Measurements from ENCODE around the gene ELAVL1.

Gene ELAVL1

DNA sequence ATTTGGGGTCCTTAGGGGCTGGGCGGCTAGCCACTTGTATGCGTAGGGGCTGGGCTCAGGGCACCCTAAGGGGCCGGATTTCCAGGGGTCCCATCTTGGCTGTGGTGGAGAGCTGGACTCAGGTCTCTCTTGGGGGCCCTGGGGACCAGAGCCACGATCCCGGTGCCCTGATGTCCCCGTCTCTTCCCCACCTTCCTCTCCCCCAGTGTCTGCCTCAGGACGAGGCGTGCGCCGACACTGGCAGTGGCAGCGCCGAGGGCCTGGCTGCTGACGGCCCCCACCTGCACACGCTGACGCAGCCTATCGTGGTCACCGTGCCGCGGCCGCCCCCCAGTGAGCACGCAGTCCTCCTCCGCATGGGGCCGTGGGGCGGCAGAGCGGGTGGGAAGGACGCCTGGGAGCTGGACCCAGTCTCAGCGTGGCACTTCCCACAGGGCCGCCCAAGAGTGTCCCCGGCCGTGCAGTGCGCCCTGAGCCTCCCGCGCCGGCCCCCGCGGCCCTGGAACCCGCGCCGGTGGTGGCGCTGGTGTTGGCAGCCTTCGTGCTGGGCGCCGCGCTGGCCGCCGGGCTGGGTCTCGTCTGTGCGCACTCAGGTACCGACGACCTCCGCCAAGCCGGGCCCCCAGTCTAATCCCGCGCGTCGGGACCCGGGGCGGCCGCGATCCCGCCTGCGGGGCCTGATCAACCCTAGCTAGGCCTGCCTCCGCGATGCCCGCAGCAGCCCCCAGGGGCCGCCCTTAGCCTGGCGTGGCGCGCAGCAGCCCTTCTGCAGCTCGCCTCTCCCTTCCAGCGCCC is 88.0 kb downstream of the ELAVL1 start:
- Mint-ChIP-seq H3K4me1 (ENCODE audit: low read depth) (peaks cover 37% of the 10 kb centered on the region), H3K27ac (no peak overlapping the region), H3K4me3 (peak overlapping the region; percentile 71), H3K36me3 (ENCODE audit: low read depth) (peaks cover 17% of the 10 kb centered on the region), H3K27me3 (peaks cover 49% of the 10 kb centered on the region), H3K9me3 (no peaks in the 10 kb centered on the region)
- DNase-seq: peak; percentile 75

DNA sequence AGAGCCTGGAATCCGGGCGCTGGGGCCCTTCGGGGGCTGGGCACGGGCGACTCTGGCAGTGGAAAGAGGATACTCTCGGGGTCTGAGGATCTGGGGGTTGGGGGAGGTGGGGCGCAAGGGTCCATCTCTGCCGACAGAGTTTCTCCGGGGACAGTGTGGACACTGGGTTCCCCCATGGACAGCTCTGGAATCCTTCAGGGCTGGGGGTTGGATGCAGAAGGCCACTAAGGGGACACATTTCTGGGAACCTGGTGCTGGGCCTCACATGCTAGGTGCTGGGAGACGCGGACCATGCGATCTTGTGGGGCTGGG is 88.5 kb downstream of the ELAVL1 start:
- peaks cover 49% of the 10 kb centered on the region for H3K27me3 Mint-ChIP-seq
- peaks cover 34% of the 10 kb centered on the region for H3K4me1 Mint-ChIP-seq (ENCODE audit: low read depth)
- no peaks in the 10 kb centered on the region for H3K9me3 Mint-ChIP-seq

DNA sequence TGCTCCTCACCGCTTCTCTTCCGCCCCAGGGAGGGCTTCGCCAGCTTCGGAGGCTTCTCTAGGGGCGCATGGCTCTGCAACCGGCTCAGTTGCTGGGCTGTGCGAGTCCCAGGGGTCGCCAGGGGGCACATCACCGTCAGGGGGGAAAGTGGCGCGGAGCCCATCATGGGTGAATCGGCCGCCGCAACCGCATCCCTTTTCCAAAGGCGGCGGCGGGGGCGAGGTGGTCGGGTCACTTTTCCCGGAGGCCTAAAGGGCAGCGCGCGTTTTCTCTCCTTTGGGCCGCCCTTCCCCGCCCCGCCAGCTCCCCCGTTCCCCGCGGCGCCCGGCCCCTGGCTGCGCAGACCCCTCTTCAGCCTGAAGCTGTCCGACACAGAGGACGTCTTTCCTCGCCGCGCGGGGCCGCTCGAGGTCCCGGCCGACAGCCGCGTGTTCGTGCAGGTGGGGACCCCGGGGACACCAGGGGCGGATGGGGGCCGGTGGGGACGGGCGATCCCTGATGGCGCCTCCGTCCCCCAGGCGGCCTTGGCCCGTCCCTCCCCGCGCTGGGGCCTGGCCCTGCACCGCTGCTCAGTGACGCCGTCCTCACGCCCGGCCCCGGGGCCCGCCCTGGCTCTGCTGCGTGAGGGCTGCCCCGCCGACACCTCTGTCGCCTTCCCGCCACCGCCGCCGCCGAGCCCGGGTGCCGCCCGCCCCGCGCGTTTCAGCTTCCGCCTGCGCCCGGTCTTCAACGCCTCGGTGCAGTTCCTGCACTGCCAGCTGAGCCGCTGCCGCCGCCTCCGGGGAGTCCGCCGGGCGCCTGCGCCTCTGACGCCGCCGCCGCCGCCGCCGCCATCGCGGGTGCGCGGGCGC is 89.1 kb downstream of the ELAVL1 start:
- H3K27me3 Mint-ChIP-seq: peaks cover 49% of the 10 kb centered on the region
- no peak overlapping the region for H3K27ac Mint-ChIP-seq
- H3K4me1 Mint-ChIP-seq (ENCODE audit: low read depth): peaks cover 29% of the 10 kb centered on the region
- peaks cover 18% of the 10 kb centered on the region for H3K36me3 Mint-ChIP-seq (ENCODE audit: low read depth)
- H3K9me3 Mint-ChIP-seq: no peaks in the 10 kb centered on the region
- DNase-seq: peak; percentile 73
- H3K4me3 Mint-ChIP-seq: peak overlapping the region; percentile 71

More for the DNA sequence above, 88.5 kb downstream of the ELAVL1 start:
- DNase-seq: no peak
- Mint-ChIP-seq H3K4me3 (peak overlapping the region; percentile 71), H3K27ac (no peak overlapping the region), H3K36me3 (ENCODE audit: low read depth) (peaks cover 15% of the 10 kb centered on the region)

DNA sequence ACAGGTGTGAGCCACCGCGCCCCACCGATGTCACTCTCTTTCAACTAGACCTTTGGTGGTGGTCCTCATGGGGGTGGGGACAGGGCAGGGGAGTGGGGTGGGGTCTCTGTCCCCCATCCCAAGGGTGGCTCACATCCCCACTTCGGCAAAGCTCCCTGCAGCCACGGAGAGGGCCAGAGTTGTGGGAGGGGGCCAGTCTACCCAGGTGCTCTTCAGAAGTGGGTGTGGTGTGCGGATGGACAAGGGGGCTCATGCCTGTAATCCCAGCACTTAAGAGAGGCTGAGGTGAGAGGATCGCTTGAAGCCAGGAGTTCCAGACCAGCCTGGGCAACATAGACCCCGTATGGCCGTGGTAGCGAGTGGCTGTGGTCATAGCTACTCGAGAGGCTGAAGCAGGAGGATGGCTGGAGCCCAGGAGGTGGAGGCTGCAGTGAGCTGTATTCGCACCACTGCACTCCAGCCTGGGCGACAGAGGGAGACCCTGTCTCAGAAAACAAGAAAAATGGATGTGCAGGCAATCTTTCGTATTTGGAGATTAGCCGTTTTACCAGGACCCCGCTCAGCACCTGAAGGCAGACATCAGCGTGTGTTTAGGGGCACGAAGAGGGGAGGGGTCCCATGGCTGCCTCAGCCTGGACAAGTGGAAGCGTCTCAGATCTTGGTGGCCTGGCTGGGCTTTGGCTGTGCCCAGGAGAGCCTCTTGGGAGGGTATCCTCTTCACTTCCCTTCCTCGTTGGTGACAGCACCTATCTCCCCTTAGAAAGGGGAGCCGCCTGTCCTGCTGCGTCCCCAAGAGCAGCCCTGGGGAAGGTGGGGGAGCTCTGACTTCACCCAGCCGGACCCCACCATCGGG is 90.0 kb downstream of the ELAVL1 start:
- H3K27me3 Mint-ChIP-seq: peaks cover 49% of the 10 kb centered on the region
- H3K4me3 Mint-ChIP-seq: peak overlapping the region; percentile 56
- no peaks in the 10 kb centered on the region for H3K9me3 Mint-ChIP-seq
- peaks cover 25% of the 10 kb centered on the region for H3K36me3 Mint-ChIP-seq (ENCODE audit: low read depth)
- H3K4me1 Mint-ChIP-seq (ENCODE audit: low read depth): peaks cover 24% of the 10 kb centered on the region
- DNase-seq: no peak
- no peak overlapping the region for H3K27ac Mint-ChIP-seq

DNA sequence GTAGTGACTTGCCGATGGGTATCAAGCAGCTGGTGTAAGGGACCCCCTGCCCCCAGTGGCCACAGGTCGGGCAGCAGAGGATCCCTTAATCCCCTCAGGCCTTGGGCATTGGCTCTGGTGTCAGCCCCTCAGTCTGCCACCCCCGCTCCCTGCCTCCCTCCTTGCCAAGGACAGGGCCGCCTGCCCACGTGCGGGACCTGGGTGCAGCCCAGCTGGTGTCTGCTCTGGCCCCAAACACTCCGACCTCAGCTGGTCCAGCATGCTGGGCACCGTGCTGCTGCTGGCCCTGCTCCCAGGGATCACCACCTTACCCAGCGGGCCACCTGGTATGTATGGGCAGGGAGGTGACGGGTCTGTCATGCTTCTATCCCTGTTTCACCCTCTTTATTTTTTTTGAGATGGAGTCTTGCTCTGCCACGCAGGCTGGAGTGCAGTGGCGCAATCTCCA is 90.8 kb downstream of the ELAVL1 start, which contains the start of gene TGFBR3L:
TGFBR3L (plus strand) TSS at position 233 of the 448 bp plus-strand sequence.
- Mint-ChIP-seq H3K27me3 (peaks cover 44% of the 10 kb centered on the region), H3K4me3 (peak within 1 kb of the TSS; percentile 56), H3K9me3 (no peaks in the 10 kb centered on the region), H3K27ac (no peak within 1 kb of the TSS), H3K4me1 (ENCODE audit: low read depth) (peaks cover 19% of the 10 kb centered on the region), H3K36me3 (ENCODE audit: low read depth) (peaks cover 29% of the 10 kb centered on the region)
- DNase-seq: no peak

DNA sequence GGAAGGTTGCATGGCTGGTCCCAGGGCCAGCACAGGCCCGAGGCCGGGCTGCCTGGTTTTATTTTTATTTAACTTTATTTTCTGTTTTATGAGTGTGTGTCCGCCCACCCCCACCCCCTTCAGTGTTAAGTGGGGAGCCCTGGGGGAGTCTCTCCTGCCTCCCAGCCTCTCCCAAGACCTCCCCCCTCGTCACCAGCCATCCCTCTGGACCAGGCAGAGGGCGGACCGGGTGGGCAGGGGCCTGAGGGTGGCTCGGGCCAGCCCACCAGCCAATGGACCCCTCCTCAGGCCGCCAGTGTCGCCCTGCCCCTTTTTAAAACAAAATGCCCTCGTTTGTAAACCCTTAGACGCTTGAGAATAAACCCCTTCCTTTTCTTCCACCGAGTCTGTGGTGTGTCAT is 91.3 kb downstream of the ELAVL1 start:
- H3K27me3 Mint-ChIP-seq: peaks cover 39% of the 10 kb centered on the region
- H3K4me3 Mint-ChIP-seq: no peak overlapping the region
- no peak overlapping the region for H3K27ac Mint-ChIP-seq

GRCh38 chr19:7913652-7914051 is 91.8 kb downstream of the ELAVL1 start:
- DNase-seq: no peak
- no peaks in the 10 kb centered on the region for H3K9me3 Mint-ChIP-seq
- peaks cover 17% of the 10 kb centered on the region for H3K4me1 Mint-ChIP-seq (ENCODE audit: low read depth)
- H3K4me3 Mint-ChIP-seq: no peak overlapping the region
- H3K27me3 Mint-ChIP-seq: peaks cover 34% of the 10 kb centered on the region
- no peak overlapping the region for H3K27ac Mint-ChIP-seq
- peaks cover 29% of the 10 kb centered on the region for H3K36me3 Mint-ChIP-seq (ENCODE audit: low read depth)

More for the DNA sequence above, 91.3 kb downstream of the ELAVL1 start:
- no peak for DNase-seq
- Mint-ChIP-seq H3K9me3 (no peaks in the 10 kb centered on the region), H3K36me3 (ENCODE audit: low read depth) (peaks cover 29% of the 10 kb centered on the region), H3K4me1 (ENCODE audit: low read depth) (peaks cover 17% of the 10 kb centered on the region)

DNA sequence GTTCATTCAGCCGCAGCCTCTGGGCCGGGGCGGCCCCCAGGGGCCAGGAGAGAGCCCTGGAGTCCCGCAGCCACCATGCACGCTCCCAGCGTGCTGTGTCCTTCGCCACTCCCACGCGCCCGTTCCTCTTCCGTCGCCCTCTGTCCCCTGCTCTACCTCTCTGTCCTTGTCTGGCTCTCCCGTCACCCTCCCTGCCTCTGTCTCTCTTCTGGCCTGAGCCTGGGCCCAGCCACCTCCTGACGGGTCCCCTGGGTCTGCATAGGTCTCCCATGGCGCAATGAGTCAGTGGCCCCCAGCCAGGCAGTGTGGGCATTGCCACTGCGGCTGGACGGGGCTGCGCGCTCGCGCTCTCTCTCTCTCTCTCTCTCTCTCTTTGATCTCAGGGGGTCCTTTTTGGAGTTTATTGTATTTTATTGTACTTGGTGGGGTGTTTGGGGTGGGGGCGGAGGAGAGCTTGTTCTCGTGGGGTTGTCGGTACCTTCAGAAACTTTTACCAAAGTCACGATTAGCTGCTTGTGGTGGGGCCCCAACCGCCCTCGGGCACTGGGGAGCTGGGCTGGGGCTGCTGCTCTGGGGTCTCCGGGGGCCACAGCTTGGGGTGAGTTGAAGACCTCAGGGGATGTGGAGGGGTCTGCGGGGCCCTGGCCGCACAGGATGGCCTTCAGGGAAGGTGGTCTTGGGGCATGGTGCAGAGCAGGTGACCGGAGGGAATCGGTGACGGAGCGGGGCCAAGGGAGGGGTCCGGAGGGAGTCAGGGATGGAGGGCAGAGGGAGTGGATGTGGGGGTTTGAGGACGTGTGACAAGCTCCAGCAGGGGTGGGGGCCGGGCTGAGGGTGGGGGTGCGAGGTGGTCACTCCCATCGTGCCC is 92.5 kb downstream of the ELAVL1 start:
- Mint-ChIP-seq H3K27me3 (peaks cover 27% of the 10 kb centered on the region), H3K4me1 (ENCODE audit: low read depth) (peaks cover 13% of the 10 kb centered on the region), H3K9me3 (no peaks in the 10 kb centered on the region), H3K27ac (no peak overlapping the region), H3K36me3 (ENCODE audit: low read depth) (peaks cover 29% of the 10 kb centered on the region), H3K4me3 (no peak overlapping the region)
- DNase-seq: no peak

- Mint-ChIP-seq H3K9me3 (no peaks in the 10 kb centered on the region), H3K4me3 (no peak overlapping the region), H3K27me3 (peaks cover 23% of the 10 kb centered on the region), H3K4me1 (ENCODE audit: low read depth) (peaks cover 13% of the 10 kb centered on the region), H3K27ac (no peak overlapping the region), H3K36me3 (ENCODE audit: low read depth) (peaks cover 33% of the 10 kb centered on the region)
- no peak for DNase-seq
These were observed 93.2 kb downstream of the ELAVL1 start for GRCh38 chr19:7912144-7912696.

DNA sequence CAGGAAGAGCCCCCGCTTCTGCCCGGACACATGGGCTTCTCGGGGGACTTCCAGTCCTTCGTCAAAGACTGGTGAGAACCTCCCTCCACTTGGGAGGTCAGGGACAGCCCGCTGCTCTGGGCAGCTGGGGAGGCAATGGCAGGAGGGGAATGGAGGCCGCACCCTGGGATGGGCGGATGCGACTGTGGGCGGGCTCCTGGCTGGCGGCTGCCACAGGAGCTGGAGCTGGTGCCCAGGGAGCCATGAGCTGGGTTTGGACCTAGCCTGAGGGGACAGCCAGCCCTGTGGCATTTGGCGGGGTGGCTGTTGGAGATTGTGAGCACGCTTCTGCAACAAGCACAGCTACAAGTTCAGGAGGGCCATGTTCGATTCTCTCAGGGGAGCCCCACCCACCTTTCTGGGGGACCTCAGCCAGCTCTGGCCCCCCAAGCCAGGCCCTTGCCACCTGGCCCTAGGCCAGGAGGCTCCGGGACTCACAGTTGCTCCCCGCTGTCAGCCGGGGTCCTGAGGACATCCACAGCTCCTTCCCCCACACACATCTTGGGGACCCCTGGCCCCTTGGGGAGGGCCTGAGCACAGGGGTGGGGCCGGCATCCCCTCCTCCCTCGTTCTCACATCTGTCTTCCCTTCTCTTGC is 93.8 kb downstream of the ELAVL1 start:
- no peak for DNase-seq
- Mint-ChIP-seq H3K27ac (no peak overlapping the region), H3K4me3 (no peak overlapping the region), H3K9me3 (no peaks in the 10 kb centered on the region), H3K36me3 (ENCODE audit: low read depth) (peaks cover 37% of the 10 kb centered on the region), H3K4me1 (ENCODE audit: low read depth) (peaks cover 11% of the 10 kb centered on the region), H3K27me3 (peaks cover 19% of the 10 kb centered on the region)

DNA sequence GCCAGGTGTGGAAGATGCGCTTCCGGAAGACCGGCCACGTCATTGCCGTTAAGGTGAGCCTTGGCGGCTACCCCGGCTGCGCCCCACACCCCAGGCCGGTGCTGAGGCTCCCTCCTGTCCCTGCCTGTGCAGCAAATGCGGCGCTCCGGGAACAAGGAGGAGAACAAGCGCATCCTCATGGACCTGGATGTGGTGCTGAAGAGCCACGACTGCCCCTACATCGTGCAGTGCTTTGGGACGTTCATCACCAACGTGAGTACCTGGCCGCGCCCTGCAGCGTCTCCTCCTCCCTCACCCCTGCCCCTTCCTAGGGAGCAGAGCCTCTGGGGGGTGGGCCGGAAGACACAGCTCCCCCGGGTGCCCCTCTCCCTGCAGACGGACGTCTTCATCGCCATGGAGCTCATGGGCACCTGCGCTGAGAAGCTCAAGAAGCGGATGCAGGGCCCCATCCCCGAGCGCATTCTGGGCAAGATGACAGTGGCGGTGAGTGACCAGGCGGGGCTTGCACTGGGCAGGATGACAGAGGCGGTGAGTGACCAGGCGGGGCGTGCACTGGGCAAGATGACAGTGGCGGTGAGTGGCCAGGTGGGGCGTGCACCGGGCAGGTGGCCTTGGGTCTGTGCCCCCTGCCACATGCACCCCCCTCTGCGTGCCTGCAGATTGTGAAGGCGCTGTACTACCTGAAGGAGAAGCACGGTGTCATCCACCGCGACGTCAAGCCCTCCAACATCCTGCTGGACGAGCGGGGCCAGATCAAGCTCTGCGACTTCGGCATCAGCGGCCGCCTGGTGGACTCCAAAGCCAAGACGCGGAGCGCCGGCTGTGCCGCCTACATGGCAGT is 94.9 kb downstream of the ELAVL1 start:
- Mint-ChIP-seq H3K36me3 (ENCODE audit: low read depth) (peaks cover 48% of the 10 kb centered on the region), H3K9me3 (no peaks in the 10 kb centered on the region), H3K27ac (no peak overlapping the region), H3K4me3 (no peak overlapping the region), H3K4me1 (ENCODE audit: low read depth) (peaks cover 13% of the 10 kb centered on the region), H3K27me3 (peaks cover 13% of the 10 kb centered on the region)
- DNase-seq: no peak

GRCh38 chr19:7909471-7910067 is 95.9 kb downstream of the ELAVL1 start:
- Mint-ChIP-seq H3K36me3 (ENCODE audit: low read depth) (peaks cover 56% of the 10 kb centered on the region), H3K27me3 (peaks cover 4% of the 10 kb centered on the region)

More at GRCh38 chr19:7909471-7910067, 95.9 kb downstream of the ELAVL1 start:
- no peak for DNase-seq
- H3K27ac Mint-ChIP-seq: no peak overlapping the region
- peaks cover 19% of the 10 kb centered on the region for H3K4me1 Mint-ChIP-seq (ENCODE audit: low read depth)
- no peak overlapping the region for H3K4me3 Mint-ChIP-seq
- no peaks in the 10 kb centered on the region for H3K9me3 Mint-ChIP-seq

Data from activated T-cell treated with anti-CD3 and anti-CD28 coated beads, Interleukin-2, amount 50 U/mL, for 24 hours (primary cell).